Neuron (in vitro differentiated cells): Measurements from ENCODE around the gene APLF.
"Not testable (repeated sequence)": the region's sequence is repeated elsewhere in the genome, so short reads cannot be mapped to it uniquely, and the experiment has no call there.

Experiments used
- H2AFZ ChIP-seq: one replicate; pipeline ENCODE4 v1.6.1; 2013; ENCODE audit warnings: low read depth, mild to moderate bottlenecking, inconsistent platforms, low read length, moderate library complexity
- H3K27me3 ChIP-seq: one replicate; pipeline ENCODE4 v1.6.1; 2013; ENCODE audit warnings: low read length; ENCODE audit not compliant: insufficient read depth
- H3K36me3 ChIP-seq: one replicate; pipeline ENCODE4 v1.6.1; 2013; ENCODE audit warnings: low read length; ENCODE audit not compliant: insufficient read depth
- H3K4me1 ChIP-seq: one replicate; pipeline ENCODE4 v1.6.1; 2013; ENCODE audit warnings: low read length; ENCODE audit not compliant: insufficient read depth
- H3K4me3 ChIP-seq: 2 replicates; pipeline ENCODE4 v1.5.1; 2013; ENCODE audit warnings: mild to moderate bottlenecking, low read length, moderate library complexity
- H3K9me3 ChIP-seq: one replicate; pipeline ENCODE4 v1.6.1; 2013; ENCODE audit warnings: low read length

Gene APLF

DNA sequence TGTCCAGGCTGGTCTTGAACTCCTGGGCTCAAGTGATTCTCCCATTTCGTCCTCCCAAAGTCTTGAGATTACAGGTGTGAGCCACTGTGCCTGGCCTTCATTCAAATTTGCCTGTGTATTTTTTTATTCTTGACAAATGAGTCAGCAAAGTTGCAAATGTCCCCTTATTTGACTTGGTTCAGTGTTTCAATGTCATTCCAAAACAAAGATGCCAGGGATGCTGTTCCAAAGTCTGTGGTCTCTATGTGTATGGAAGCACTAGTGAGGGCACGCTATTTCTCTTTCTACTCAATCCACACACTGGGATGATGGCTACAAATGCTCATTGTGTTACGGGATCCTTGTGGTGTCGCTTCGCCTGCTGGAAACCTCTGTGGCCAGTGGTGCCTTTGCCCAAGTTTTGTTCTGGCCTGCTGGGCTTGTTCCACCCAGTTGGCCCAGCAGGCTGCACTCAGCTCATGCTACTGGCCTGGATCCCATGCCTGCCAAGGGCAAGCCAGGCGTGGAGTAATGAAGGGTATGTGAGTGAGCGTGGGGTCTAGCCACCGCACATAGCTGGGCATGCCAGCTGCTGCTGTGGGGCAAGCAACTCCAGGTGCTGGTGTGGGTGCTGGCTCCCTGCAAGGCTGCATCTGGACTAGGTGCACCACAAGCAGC is 35.9 kb upstream of the APLF start:
- Histone ChIP-seq H3K4me1 (no peaks in the 10 kb centered on the region), H2AFZ (no peak overlapping the region), H3K36me3 (no peaks in the 10 kb centered on the region), H3K4me3 (no peak overlapping the region), H3K9me3 (no peaks in the 10 kb centered on the region), H3K27me3 (no peaks in the 10 kb centered on the region)

DNA sequence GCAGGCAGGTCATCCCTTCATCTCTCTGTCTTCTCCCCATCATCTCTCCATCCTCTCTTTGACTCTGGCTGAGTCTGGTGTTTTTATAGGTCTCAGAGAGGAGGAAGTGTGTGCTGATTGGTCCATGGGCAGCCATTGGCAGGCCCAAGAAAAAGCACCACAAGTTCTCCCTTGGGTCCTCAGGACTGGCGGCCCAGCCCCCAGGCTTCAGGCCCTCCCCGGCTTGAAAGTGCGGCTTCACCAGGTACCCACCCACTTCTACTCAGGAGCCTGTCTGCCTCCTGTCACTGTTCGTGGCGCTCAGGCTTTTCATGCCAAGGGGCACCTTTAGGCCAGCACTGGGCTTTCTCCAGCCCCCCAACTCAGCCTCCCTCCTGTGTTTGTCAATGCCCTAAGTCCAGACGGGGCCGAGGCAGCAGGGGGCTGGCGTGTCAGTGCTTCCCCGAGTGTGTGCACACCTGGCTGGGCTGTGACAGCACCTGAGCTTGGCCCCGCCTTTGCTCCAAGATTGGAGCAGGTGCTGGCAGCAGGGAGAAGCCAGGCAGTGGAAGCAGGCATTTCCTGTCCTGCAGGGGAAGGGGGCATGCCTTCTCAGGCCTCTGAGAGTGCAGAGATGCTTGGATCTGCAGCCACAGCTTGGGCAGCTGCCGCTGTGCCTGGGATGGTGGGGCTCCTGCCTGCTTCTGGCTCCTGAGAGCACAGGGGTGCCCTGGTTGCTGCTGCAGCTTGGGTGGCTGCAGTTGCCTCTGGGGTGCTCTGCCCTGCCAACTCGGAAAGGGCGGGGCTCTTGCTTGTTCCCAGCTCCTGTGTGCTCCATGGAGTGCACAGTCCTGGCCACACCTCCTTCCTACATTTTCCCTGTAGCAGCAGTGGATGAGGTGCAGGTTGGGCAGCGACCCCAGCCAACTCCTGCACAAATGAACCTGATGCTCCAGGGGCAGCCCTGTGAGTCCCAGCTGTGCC is 34.4 kb upstream of the APLF start:
- H2AFZ ChIP-seq = no peak overlapping the region
- H3K4me1 ChIP-seq = no peaks in the 10 kb centered on the region
- no peak overlapping the region for H3K4me3 ChIP-seq
- H3K27me3 ChIP-seq = no peaks in the 10 kb centered on the region
- no peaks in the 10 kb centered on the region for H3K36me3 ChIP-seq
- no peaks in the 10 kb centered on the region for H3K9me3 ChIP-seq

DNA sequence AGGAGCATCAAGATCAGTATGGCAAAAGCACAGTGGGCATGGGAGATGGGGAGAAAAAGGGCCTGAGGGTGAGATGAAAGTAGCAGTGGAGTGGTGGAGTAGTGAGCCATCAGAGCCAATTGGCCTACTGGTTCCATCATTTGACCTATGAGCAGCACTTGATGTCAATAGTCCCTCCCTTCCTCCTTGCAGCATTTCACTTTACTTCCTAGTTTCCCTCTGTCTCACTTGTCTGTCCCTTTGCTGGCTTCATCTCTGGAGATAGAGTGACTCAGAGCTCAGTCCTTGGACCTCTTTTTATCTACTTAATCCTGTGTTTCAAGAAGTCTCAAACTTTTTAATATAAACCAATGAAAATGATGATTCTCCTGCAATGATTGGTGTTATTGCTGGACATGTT is 32.4 kb upstream of the APLF start:
- Histone ChIP-seq H3K36me3 (no peaks in the 10 kb centered on the region), H3K4me3 (no peak overlapping the region), H2AFZ (no peak overlapping the region), H3K4me1 (no peaks in the 10 kb centered on the region), H3K27me3 (no peaks in the 10 kb centered on the region), H3K9me3 (no peaks in the 10 kb centered on the region)

DNA sequence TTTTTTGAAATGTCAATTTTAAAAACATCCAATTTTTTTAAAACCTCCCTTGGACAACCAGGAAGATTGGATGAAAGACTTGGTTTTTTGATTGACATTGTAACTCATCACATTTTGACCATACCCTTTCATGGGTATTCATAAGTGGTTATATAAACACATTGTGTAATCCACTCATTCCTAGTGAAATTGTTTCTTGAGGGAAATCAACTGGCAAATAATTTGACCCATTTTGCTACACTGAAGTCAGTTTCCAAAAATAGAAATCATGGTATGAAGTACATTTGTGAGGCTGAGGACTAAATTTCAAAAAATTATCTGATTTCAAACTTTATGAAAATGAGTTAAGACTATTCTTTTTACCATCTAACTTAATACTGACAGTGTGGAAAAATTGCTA is 31.8 kb upstream of the APLF start:
- no peaks in the 10 kb centered on the region for H3K36me3 ChIP-seq
- H2AFZ ChIP-seq = no peak overlapping the region
- H3K27me3 ChIP-seq = no peaks in the 10 kb centered on the region
- no peaks in the 10 kb centered on the region for H3K9me3 ChIP-seq
- no peak overlapping the region for H3K4me3 ChIP-seq
- no peaks in the 10 kb centered on the region for H3K4me1 ChIP-seq

DNA sequence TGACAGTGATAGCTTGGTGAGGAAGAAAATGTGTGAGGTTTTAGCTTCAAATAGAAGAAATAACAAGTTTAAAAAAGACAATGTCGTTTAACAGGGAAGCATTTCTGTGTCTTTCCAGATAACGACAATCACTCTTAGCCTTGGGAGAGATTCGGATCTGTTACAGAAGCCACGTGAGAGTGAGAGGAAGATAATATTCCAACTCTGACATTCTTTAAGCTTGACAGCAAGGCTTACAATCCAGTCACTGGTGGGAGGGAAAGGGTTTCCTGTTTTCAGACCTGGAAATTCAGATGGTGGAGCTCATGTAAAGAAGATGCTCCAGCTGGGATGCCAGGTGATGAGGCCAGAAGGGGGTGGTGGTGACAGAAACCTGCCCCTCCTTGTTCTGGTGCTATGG is 31.1 kb upstream of the APLF start:
- Histone ChIP-seq H3K4me3 (no peak overlapping the region), H3K9me3 (no peaks in the 10 kb centered on the region), H3K4me1 (no peaks in the 10 kb centered on the region), H3K27me3 (no peaks in the 10 kb centered on the region), H3K36me3 (no peaks in the 10 kb centered on the region), H2AFZ (no peak overlapping the region)

DNA sequence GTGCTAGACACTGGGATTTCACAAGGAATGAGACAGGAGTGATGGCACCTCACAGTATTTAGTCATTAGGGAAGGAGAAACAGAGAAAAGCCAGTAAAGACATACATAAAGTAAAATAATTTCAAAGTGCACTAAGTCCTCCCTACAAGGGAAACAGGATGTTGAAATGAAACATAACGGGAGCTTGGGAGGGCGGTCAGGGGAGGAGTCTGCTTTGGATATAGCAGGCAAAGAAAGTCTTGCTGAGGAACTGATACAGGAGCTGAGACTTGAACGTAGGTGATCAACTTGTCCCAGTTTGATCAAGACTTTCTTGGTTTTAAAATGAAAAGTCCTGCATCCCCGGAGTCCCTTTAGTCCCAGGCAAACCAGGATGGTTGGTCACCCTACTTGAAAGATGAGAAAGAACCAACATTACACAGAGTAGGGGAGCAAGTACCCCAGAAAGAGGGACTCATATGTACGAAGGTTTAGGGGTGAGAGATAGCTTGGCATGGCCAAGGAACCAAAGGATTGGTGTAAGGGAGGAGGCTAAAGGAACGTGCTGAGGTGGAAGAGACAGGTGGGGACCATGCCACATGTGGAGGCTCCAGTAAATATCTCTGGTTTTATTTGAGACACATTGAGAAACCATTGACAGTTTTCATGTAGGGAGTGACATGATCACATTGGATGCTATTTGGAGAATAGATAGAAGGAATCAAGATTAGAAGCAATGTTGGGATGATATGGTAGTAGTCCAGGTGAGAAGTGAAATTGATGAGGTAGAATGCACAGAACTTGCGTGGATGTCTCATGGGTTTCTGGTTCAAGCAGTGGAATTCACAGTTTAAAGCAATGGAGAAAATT is 28.7 kb upstream of the APLF start:
- Histone ChIP-seq H3K9me3 (no peaks in the 10 kb centered on the region), H3K27me3 (no peaks in the 10 kb centered on the region), H3K4me3 (no peak overlapping the region), H3K4me1 (no peaks in the 10 kb centered on the region), H3K36me3 (no peaks in the 10 kb centered on the region), H2AFZ (no peak overlapping the region)

DNA sequence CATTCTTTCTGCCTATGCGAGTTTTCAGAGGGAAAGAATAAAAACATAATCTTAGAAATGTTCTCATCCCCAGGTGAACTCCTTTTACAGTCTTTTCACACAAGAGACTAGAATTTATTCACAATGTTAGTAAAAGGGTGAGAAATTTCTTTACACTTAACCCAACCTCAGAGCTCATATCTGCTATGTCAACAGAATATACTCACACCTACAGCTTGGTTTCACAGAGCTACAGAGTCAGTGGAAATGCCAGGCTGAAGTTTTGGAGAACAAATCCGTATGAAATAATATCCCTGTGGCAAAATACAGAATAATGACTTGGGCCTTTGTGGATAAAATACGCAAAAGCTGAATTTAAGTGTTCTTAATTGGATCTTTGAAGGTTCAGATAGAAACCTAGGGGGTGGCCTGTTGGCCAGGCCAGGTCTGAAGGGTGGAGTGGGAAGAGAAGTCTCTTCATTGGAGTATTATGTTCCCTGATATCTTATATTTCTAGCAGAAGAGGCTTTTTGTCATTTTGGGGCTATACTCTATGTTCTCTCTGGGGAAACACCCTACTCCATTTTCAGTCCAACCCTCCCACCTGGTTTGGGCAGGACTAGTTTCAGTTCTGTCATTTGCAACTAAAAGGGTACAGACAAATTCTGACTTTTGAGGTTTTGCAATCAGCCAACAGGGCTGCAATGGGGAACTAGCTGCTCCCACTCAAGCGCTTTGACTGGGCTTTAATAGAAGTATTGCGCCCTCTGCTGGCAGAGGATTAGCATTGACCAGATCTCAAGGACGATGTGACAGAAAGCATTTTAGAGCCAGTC is 26.0 kb upstream of the APLF start:
- H3K4me3 ChIP-seq = no peak overlapping the region
- no peaks in the 10 kb centered on the region for H3K4me1 ChIP-seq
- H3K9me3 ChIP-seq = no peaks in the 10 kb centered on the region
- no peaks in the 10 kb centered on the region for H3K36me3 ChIP-seq
- H3K27me3 ChIP-seq = no peaks in the 10 kb centered on the region
- H2AFZ ChIP-seq = peak overlapping the region; percentile 36

DNA sequence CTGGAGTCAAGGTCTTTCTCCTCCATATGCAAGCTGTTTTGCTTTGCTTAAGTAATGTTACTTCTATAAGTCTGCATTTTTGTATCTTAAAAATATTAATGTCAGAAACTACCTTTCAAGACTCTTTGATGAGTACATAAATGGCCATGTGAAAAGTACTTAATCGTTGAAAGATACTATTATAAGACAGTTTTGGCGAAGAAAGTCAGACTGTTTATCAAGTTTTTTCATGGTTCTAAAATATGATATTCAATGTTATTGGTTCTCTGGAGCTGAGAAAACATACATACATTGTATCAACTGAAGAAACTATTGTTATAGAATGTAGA is 25.4 kb upstream of the APLF start:
- Histone ChIP-seq H2AFZ (no peak overlapping the region), H3K9me3 (no peaks in the 10 kb centered on the region), H3K27me3 (no peaks in the 10 kb centered on the region), H3K36me3 (no peaks in the 10 kb centered on the region), H3K4me1 (no peaks in the 10 kb centered on the region), H3K4me3 (no peak overlapping the region)

DNA sequence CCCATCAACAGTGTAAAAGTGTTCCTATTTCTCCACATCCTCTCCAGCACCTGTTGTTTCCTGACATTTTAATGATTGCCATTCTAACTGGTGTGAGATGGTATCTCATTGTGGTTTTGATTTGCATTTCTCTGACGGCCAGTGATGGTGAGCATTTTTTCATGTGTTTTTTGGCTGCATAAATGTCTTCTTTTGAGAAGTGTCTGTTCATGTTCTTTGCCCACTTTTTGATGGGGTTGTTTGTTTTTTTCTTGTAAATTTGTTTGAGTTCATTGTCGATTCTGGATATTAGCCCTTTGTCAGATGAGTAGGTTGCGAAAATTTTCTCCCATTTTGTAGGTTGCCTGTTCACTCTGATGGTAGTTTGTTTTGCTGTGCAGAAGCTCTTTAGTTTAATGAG is 21.0 kb upstream of the APLF start:
- not testable (repeated sequence) for H3K36me3 ChIP-seq, H3K4me1 ChIP-seq, H2AFZ ChIP-seq, H3K9me3 ChIP-seq, H3K4me3 ChIP-seq, H3K27me3 ChIP-seq

DNA sequence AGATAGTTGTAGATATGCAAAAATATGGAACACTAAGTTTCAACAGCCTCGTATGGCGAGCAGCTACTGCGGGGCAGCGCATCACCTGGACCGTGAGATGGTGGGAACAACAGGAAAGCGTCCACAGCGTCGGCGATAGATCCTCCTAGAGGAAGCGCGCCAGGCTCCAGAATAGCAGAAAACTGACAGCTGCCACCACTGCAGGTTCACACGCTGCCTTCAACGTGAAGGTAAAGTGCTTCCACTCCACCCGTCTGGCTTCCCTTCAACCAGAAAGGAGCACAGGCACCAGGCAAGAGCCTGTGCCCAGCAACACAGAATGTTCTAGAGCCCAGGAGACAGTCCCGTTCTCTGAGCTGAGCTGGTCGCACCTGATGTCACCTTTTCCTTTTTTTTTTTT is 20.3 kb upstream of the APLF start:
- H3K9me3 ChIP-seq = no peaks in the 10 kb centered on the region
- H3K27me3 ChIP-seq = no peaks in the 10 kb centered on the region
- no peak overlapping the region for H3K4me3 ChIP-seq
- no peak overlapping the region for H2AFZ ChIP-seq
- H3K36me3 ChIP-seq = no peaks in the 10 kb centered on the region
- no peaks in the 10 kb centered on the region for H3K4me1 ChIP-seq

DNA sequence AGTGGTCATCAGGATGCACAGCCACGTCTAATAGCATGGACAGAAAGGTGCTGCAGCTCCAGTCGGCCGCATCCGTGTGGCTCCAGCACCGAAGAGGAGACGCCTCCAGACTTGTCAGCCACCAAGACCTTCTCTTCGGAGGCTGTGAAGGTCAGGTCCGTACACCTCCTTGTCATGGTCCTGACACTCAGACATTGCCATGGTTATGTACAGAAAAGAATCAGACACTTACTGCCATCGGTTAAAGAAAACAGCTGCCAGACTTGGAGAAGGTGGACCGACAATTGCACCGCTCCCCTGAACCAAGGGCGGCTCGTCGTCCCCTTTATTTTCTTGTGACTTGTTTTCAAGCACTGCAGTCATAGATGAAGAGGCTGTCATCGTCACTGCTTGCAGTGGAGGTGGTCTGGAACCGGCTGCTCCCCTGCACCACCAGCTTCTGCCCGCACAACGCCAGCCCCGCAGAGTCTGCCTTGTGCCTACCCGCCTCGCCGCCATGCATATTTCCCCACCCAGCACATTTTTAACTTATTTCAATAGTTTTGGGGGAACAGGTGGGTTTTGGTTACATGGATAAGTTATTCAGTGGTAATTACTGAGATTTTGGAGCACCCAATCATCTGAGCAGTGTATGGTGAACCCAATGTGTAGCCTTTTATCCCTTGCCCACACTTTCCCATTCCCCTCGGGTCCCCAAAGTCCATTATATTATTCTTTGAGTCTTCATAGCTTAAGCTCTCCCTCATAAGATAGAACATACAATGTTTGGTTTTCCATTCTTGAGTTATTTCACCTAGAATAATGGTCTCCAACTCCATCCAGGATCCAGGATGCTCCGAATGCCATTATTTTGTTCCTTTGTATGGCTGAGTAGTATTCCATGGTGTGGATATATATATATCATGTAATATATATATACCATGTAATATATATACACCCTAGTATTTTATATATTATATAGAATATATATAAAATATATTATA is 18.4 kb upstream of the APLF start:
- H2AFZ ChIP-seq = no peak overlapping the region
- H3K36me3 ChIP-seq = no peaks in the 10 kb centered on the region
- no peak overlapping the region for H3K4me3 ChIP-seq
- H3K9me3 ChIP-seq = no peaks in the 10 kb centered on the region
- no peaks in the 10 kb centered on the region for H3K4me1 ChIP-seq
- H3K27me3 ChIP-seq = no peaks in the 10 kb centered on the region
